Dermis microvascular lymphatic vessel endothelial cell (primary cell): Measurements from ENCODE around the gene PCDHGA1. TPM values are rescaled to one million over a fixed set of nuclear protein-coding genes. Genes with fewer than 3 reads are reported as not detected.
A peak's percentile ranks its signal among the peaks of the same experiment; 100 is the strongest.

ENCODE experiments used
- DNase-seq, 2 donors: peaks; one replicate each; pipeline versions ENCODE4 v3.0.0 to v3.0.0-alpha.2; 2010; ENCODE audit warnings: low read depth in 2 of 2
- total RNA-seq: library from RNA; depleted of rRNA; stranded (reverse); fragments of >200 nt; gene quantifications from 2 replicates; pipeline ENCODE4 v1.2.1, GENCODE V29; 2014

The PCDHGA1 gene
- total RNA-seq, 1 donor from 2014 or later, result 0.26 TPM

DNA sequence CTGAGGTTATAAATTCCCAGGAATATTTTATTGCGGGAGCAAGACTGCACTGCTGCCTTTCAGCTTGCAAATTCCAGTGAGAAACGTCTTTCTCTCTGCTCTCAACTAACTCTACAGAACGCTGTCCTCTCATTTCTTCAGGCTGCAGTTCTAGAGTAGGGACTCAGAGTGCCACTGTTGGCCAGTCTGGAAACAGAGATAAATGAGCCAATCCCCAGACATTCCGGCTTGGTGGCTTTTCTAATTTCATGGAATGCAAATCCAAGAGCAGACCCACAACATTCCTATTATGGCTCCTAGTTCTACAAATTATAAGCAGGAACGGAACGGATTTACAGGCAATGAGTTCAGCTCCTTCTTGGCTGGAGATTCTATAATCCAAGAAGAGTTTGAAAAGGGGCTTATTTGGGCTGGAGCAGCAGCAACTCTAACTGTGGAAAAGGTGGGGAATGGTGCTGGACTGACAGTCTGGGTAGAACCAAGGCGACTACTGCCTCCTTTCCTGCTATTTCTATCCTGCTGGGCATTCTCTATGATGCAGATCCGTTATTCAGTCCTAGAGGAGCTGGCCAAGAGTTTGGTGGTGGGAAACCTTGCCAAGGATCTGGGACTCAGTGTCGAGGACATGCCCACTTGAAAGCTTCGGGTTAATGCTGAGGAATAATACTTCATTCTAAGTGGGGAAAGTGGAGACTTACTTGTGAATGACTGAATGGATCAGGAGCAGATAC lies 109.3 kb downstream of the PCDHGA1 start:
- no peak for DNase-seq

- DNase-seq, result no peak
Observed at GRCh38 chr5:141440341-141440740, 110.0 kb downstream of the PCDHGA1 start.

DNA sequence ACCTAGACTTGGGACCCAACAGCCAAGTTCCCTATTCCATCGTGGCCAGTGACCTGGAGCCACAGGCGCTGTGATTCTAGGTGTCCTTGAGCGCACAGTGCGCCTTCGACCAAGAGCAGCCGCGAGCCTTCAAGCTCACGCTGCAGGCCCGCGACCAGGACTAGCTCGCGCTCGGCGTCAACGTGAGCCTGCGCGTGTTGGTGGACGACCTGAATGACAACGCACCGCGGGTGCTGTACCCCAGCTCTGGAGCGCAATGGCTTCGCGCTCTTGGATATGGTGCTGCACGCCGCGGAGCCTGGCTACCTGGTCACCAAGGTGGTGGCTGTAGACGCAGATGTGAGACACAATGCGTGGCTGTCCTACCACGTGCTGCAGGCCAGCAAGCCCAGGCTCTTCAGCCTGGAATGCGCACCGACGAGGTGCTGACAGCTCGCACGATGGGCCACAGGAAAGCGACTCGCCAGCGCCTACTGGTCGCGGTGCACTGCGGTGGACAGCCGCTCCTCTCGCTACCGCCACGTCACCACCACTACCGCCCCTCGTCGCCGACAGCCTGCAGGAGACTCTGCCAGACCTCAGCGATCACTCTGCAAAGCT lies 111.4 kb downstream of the PCDHGA1 start:
- no peak for DNase-seq

DNA sequence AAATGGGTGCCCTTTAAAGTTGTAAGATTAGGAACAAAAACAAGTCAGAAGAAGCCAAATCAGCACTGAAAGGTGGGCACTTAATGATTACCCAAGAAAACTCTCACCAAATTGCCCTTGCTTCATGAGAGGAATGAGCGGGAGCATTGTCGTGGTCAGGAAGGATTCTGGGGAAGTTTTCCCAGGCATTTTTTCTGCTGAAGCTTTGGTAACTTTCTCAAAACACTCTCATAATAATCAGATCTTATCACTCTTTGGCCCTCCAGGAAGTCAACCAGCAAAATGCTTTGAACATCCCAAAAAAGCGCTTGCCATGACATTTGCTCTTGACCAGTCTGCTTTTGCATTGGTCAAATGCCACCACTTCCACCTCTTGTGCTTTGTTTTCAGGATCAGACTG lies 135.0 kb downstream of the PCDHGA1 start:
- DNase-seq, result no peak

DNA sequence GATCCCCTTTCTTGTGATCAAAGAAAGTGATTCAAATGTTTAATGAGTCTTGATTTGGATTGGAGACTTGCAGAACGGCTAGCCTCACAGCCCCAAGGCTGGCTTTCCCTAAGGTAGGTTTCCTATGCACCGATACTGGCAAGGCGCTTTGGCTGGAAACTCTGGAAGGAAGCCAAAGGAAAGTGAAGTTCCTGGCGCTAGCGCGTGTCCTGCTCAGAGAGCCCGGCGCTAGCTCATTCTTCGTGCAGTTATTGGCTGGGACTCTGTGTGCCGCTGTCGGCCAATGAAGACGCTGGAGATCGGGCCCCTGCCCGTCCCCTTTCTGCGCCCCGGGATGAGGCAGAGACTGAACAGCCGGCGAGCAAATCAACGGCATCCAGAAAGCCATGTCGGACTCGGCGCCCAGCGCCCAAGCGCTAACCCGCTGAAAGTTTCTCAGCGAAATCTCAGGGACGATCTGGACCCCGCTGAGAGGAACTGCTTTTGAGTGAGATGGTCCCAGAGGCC lies 145.4 kb downstream of the PCDHGA1 start, which contains the start of gene PCDHGC3:
PCDHGC3 (plus strand) TSS at position 342 of the 507 bp plus-strand sequence; CDS start at position 493, 151 bp downstream.
- peak; percentile 83 to 97 for DNase-seq

- peak; percentile 40 to 80 for DNase-seq
Observed at GRCh38 chr5:141476132-141476911, 146.0 kb downstream of the PCDHGA1 start.

GRCh38 chr5:141477044-141477575 lies 146.8 kb downstream of the PCDHGA1 start:
- DNase-seq, result no peak

- DNase-seq, result no peak
Observed at GRCh38 chr5:141477815-141478214, 147.5 kb downstream of the PCDHGA1 start.

DNA sequence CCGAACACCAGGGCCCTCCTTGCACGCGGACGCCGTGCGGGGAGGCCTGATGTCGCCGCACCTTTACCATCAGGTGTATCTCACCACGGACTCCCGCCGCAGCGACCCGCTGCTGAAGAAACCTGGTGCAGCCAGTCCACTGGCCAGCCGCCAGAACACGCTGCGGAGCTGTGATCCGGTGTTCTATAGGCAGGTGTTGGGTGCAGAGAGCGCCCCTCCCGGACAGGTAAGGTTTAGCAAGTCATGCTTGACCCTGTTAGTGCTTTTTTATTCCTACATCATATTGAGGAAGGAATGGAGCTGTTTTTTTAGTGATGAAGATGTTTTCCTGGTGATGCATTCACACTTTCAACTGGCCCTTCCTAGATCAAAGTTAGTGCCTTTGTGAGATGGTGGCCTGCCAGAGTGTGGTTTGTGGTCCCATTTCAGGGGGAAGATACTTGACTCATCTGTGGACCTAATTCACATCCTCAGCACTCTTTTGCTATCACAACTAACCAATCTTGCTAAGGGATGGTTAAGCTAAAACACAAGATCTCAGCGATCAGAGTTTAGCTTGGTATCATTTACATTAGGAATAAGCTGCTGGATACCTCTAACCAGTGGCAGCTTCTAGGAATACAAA lies 148.1 kb downstream of the PCDHGA1 start:
- no peak for DNase-seq

- DNase-seq, result no peak
Observed at GRCh38 chr5:141479776-141480175, 149.5 kb downstream of the PCDHGA1 start.

DNA sequence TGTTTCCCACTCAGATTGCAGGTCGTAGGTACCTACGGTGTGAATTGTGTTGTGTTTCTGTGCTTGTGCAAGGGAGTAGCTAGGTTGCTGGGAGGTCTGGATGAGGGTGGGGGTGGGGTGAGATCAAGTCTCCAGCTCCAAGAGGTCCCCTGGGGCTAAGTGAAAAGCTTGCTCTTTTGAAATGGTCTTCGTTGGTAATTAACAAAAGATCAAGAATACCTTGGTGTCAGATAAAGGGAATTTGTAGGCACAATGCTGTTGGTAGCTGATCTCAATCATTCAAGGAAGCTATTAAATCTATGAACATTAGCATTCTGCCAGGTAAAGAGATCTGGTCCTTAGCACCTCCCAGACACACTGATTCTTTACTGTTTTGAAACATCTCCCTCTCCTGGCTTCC lies 153.6 kb downstream of the PCDHGA1 start:
- DNase-seq, result no peak

GRCh38 chr5:141484310-141484640 lies 154.0 kb downstream of the PCDHGA1 start:
- no peak for DNase-seq

DNA sequence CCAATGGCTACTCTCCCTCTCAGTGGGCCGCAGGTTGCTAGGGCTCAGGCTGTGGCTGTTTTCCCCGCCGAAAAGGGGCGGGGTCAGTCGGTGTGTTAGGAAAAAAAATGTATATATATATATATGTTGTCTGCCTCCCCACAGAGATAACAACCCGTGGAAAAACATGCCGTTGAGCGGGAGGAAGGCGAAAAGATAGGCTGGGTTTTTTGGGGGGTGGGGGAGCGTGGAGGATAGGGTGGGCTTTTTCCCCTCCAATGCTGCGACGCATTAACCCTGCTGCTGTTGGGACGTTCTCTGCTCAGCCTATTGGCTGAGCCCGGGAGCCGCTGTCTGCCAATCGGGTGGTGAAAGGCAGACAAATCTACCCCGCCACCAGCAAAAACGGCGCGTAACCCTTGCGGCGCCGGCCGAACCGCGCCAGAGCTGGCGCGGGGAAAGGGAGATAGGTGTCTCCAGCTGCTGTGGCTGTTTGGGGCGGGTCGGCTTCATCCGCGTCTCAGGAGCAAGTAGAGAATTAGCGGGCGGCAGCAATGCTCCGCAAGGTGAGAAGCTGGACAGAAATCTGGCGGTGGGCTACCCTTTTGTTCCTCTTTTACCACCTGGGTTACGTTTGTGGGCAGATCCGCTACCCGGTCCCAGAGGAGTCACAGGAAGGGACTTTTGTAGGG lies 154.5 kb downstream of the PCDHGA1 start, which contains the start of gene PCDHGC4:
PCDHGC4 (plus strand) TSS at position 390 of the 671 bp plus-strand sequence; CDS start at position 534, 144 bp downstream.
- DNase-seq, result peak in 1 of 2 donors; percentile 70

DNA sequence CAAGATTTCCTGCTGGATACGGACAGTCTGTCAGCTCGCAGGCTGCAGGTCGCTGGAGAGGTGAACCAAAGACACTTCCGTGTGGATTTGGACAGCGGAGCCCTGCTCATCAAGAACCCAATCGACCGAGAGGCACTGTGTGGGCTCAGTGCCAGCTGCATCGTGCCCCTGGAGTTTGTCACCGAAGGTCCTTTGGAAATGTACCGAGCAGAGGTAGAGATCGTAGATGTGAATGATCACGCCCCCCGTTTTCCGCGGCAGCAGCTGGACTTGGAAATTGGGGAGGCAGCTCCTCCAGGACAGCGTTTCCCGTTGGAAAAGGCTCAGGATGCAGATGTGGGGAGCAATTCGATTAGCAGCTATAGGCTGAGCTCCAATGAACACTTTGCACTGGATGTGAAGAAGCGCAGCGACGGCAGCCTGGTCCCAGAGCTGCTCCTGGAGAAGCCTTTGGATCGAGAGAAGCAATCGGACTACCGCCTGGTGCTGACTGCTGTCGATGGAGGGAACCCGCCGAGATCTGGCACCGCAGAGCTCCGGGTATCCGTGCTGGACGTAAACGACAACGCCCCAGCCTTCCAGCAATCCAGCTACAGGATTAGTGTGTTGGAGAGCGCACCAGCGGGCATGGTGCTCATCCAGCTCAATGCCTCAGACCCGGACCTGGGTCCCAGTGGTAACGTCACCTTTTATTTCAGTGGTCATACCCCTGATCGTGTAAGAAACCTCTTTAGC lies 155.2 kb downstream of the PCDHGA1 start:
- peak in 1 of 2 donors; percentile 12 for DNase-seq

DNA sequence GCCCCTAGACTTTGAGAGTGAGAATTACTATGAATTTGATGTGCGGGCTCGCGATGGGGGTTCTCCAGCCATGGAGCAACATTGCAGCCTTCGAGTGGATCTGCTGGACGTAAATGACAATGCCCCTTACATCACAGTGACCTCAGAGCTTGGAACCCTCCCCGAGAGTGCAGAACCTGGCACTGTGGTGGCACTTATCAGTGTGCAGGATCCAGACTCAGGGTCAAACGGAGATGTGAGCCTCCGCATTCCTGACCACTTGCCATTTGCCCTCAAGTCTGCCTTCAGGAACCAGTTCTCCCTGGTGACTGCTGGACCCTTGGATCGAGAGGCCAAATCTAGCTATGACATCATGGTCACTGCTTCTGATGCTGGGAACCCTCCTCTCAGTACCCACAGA lies 155.8 kb downstream of the PCDHGA1 start:
- DNase-seq, result no peak

- DNase-seq, result no peak
Observed at GRCh38 chr5:141487131-141487530, 156.8 kb downstream of the PCDHGA1 start.

- no peak for DNase-seq
Observed at GRCh38 chr5:141488591-141489561, 158.6 kb downstream of the PCDHGA1 start, which contains the start of gene PCDHGC5. TSS of gene PCDHGC5 (plus strand) at chr5:141489081. CDS start at chr5:141489241, 160 bp downstream.

GRCh38 chr5:141489841-141490240 lies 159.5 kb downstream of the PCDHGA1 start:
- DNase-seq, result no peak

DNA sequence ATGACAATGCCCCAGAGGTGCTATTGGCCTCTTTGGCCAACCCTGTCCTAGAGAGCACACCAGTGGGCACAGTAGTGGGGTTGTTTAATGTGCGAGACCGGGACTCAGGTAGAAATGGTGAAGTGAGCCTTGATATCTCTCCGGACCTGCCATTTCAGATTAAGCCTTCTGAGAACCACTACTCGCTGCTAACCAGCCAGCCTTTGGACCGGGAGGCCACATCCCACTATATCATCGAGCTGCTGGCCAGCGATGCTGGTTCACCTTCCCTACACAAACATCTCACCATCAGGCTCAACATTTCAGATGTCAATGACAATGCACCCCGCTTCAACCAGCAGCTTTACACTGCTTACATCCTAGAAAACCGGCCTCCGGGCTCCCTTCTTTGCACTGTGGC lies 160.0 kb downstream of the PCDHGA1 start:
- no peak for DNase-seq
